ES-I3 (cell line): ENCODE data around the gene KRT31.
"Not testable (repeated sequence)": the region's sequence is repeated elsewhere in the genome, so short reads cannot be mapped to it uniquely, and the experiment has no call there.

ENCODE experiments used
- H3K36me3 ChIP-seq: 2 replicates; pipeline ENCODE4 v1.6.1; 2013; ENCODE audit warnings: mild to moderate bottlenecking, low read length, control low read depth, moderate library complexity; ENCODE audit not compliant: insufficient read depth
- H3K4me1 ChIP-seq: 2 replicates; pipeline ENCODE4 v1.6.1; 2013; ENCODE audit warnings: mild to moderate bottlenecking, control low read depth, low read length; ENCODE audit not compliant: insufficient read depth
- H3K9ac ChIP-seq: 2 replicates; pipeline ENCODE4 v1.6.1; 2013; ENCODE audit warnings: low read depth, mild to moderate bottlenecking, low read length, moderate library complexity
- H3K9me3 ChIP-seq: 2 replicates; pipeline ENCODE4 v1.6.1; 2013; ENCODE audit warnings: mild to moderate bottlenecking, low read length, moderate library complexity; ENCODE audit not compliant: control insufficient read depth, insufficient read depth

The KRT31 gene

DNA sequence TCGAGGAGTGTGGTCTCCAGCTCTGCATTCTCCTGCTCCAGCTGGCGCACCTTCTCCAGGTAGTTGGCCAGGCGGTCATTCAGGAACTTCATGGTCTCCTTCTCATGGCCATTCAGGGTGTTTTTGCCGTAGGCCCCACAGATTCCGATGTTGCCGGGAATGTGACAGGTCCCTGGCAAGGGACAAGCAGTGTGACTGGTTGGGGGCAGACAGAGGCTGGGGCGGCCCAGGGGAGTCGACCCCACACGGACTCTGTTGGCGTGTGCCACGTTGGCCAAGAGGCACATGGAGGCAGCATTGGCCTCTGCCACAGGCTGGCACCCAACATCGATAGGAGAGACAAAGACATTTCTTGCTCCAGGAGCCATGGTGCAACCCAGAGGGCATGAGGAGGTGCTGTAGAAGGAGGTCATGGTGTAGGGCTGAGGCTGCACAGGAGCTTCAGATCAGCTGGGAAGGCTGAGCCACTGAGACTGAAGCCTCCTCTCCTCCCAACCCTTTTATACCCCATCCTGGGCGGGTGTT lies 26.8 kb upstream of the KRT31 start, which contains the start of gene KRT37:
KRT37 (minus strand) TSS at position 475 of the 525 bp plus-strand sequence; CDS start at position 413, 62 bp downstream.
- Histone ChIP-seq H3K36me3 (no peaks in the 10 kb centered on the region), H3K9me3 (no peaks in the 10 kb centered on the region), H3K9ac (no peak within 1 kb of the TSS), H3K4me1 (no peaks in the 10 kb centered on the region)

DNA sequence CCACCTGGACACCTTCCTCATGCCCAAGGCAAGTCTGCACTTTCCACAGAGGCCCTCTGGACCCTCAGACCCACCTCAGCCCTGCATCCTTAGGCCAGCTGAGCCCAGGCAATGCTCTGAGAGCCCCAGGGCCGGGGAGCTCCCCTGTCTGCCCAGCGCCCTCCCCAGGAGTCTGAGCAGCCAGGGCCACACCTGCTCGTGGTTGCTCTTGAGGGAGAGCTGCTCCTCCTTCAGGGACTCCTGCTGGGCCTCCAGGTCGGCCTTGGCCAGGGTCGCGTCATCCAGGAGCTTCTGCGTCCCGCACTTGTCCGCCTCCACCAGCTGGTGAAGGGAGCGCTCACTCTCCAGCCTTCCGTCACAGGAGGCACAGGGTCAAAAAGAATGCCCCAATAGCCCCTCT lies 25.2 kb upstream of the KRT31 start:
- not testable (repeated sequence) for H3K9me3 ChIP-seq, H3K36me3 ChIP-seq, H3K4me1 ChIP-seq, H3K9ac ChIP-seq

DNA sequence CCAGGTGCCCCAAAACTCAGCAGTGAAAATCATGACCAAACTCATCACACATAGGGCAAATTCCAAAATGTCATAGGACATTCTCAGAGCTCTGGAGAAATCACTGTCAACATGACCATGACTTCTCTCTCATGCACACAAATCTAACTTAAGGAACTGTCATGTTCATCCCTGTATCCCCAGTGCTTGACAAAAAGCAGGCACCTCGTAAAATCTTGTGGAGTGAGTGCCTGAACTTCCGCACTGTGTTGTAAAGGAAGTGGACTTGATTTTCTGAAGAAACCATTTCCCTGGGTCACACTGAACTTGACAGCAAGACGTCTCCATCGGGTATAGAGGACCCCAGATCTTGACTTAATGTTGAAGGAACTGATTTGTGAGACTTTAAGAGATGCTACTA lies 24.2 kb upstream of the KRT31 start:
- Histone ChIP-seq H3K36me3 (no peaks in the 10 kb centered on the region), H3K9me3 (no peaks in the 10 kb centered on the region), H3K9ac (no peak overlapping the region), H3K4me1 (no peaks in the 10 kb centered on the region)

GRCh38 chr17:41421116-41421515 lies 23.7 kb upstream of the KRT31 start:
- Histone ChIP-seq H3K36me3 (no peaks in the 10 kb centered on the region), H3K9ac (no peak overlapping the region), H3K4me1 (no peaks in the 10 kb centered on the region), H3K9me3 (no peaks in the 10 kb centered on the region)

DNA sequence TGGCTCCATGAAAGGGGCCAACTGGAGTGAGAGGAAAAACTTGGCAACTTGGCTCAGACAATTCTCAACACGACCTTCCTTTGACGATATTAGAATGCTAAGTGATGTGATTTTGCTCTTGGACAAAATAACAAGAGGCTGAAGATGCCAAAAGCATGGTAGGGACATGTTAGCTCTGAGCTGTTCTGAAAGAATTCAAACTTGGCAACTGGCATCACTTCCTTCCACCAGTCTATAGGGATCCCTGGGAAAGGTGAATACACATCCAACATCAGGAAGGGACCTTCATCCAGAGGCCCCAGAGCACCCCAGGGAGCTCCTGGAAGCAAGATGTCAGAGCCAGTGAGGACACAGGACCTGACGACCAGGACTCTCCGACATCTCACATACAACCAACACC lies 22.7 kb upstream of the KRT31 start:
- H3K4me1 ChIP-seq: no peaks in the 10 kb centered on the region

DNA sequence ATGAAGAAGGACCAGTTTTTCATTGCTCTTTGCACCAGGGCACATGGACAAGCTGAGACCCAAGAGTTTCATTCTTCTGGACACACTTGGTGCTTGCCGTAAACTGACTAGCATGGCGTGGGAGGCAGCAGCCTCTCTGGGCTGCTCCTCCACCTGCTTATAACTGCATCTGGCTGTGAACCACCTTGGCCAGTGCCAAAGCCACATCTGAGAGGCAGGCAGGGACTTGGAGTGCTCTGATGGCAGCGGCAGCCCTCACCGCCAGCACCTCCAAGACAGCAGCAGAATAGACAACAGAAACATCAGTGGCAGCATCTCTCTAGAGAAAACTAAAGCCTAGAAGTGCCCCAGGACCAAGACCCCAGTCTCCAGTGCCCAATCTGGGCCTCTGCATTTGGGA lies 22.3 kb upstream of the KRT31 start:
- Histone ChIP-seq H3K9ac (no peak overlapping the region), H3K36me3 (no peaks in the 10 kb centered on the region), H3K4me1 (no peaks in the 10 kb centered on the region), H3K9me3 (no peaks in the 10 kb centered on the region)

More for the DNA sequence above, 22.7 kb upstream of the KRT31 start:
- no peak overlapping the region for H3K9ac ChIP-seq
- no peaks in the 10 kb centered on the region for H3K9me3 ChIP-seq
- no peaks in the 10 kb centered on the region for H3K36me3 ChIP-seq

- Histone ChIP-seq H3K4me1 (peaks cover 5% of the 10 kb centered on the region), H3K36me3 (no peaks in the 10 kb centered on the region), H3K9ac (no peak overlapping the region), H3K9me3 (no peaks in the 10 kb centered on the region)
Measured at GRCh38 chr17:41418116-41418860, 20.9 kb upstream of the KRT31 start.

- Histone ChIP-seq H3K36me3 (no peaks in the 10 kb centered on the region), H3K9ac (no peak overlapping the region), H3K4me1 (peaks cover 10% of the 10 kb centered on the region), H3K9me3 (no peaks in the 10 kb centered on the region)
Measured at GRCh38 chr17:41417576-41418015, 20.2 kb upstream of the KRT31 start.

DNA sequence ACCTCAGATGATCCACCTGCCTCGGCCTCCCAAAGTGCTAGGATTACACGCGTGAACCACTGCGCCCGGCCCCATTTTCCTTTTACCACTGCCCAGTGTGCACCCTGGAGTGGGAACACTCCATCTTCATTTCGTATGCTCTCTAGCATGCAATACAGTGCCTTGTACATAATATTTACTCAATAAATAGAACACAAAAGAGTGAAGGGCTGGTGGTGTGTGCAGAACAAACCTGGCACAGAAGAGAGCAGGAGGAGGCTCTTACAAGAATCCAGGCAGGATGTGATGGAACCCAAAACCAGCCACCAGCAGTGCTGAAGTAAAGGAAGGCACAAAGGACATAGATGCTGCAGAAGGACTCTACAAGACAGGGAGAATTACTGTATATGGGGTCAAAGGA lies 19.7 kb upstream of the KRT31 start:
- H3K9me3 ChIP-seq: no peaks in the 10 kb centered on the region
- H3K4me1 ChIP-seq: peaks cover 10% of the 10 kb centered on the region
- H3K9ac ChIP-seq: no peak overlapping the region
- H3K36me3 ChIP-seq: no peaks in the 10 kb centered on the region

GRCh38 chr17:41416479-41416878 lies 19.1 kb upstream of the KRT31 start:
- H3K4me1 ChIP-seq: peaks cover 10% of the 10 kb centered on the region
- no peak overlapping the region for H3K9ac ChIP-seq
- no peaks in the 10 kb centered on the region for H3K36me3 ChIP-seq
- no peaks in the 10 kb centered on the region for H3K9me3 ChIP-seq

DNA sequence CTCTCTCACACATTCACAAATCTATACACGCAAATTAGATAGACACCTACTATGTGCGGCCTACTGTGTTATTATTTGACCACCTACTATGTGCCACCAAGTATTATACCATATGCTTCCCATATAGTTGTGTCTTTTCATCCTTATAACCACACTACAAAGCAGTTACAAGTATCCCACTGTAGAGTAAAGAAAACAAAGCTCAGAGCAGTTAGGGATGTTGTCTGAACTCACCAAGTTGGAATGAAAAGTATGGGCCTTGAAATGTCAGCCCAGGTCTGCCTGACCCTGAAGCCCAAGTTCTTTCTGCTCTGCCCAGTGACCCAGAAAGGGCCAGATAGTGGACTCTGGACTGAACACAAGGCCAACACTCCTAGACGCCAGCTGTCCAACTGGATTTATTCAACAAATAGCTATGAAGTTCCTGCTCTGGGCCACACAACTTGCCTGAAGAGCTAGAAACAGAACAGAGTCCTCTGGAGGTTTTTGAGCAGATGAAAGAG lies 18.5 kb upstream of the KRT31 start:
- Histone ChIP-seq H3K4me1 (peaks cover 10% of the 10 kb centered on the region), H3K9ac (no peak overlapping the region), H3K36me3 (no peaks in the 10 kb centered on the region), H3K9me3 (no peaks in the 10 kb centered on the region)

DNA sequence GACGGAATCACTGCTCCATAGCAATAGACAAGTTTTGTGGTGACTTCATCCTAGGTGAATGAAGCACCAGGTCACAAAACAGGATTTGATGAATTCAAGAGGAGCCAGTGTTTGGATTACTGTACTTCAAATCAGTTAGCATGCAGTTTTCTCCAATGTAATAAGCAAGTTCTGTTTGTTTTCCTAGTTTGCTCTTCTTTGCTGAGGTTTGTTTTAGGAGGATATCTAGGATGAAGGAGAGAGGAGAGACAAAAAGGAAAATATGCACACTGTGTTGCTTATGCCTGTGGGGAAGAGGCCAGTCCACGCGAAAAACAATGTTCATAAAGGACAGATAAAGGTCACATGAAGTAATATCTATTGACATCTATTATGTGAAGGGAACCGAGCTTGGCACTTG lies 18.0 kb upstream of the KRT31 start:
- Histone ChIP-seq H3K36me3 (no peaks in the 10 kb centered on the region), H3K9ac (no peak overlapping the region), H3K4me1 (peaks cover 10% of the 10 kb centered on the region), H3K9me3 (no peaks in the 10 kb centered on the region)

DNA sequence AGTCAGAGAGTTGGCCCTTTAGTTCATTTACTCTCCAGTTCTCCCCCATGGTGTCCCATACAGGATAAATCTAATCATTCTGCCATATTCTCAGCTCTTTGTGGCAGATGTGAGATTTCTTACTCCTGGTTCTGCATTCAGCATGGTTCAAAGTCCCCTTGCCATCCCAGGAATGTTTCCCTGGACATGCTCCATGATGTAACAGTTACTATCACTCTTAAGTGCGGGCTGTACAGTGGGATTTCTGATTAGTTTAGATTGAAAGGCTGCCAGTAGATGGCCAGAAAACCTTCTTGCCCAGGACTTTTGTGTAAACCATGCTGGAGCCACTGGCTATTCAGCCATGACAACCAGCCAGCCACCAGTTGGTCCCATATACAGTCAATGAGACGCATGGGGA lies 16.6 kb upstream of the KRT31 start:
- no peaks in the 10 kb centered on the region for H3K9me3 ChIP-seq
- H3K4me1 ChIP-seq: peaks cover 10% of the 10 kb centered on the region
- H3K36me3 ChIP-seq: no peaks in the 10 kb centered on the region
- H3K9ac ChIP-seq: no peak overlapping the region

GRCh38 chr17:41413353-41413957 lies 16.0 kb upstream of the KRT31 start:
- no peak overlapping the region for H3K9ac ChIP-seq
- H3K36me3 ChIP-seq: no peaks in the 10 kb centered on the region
- peaks cover 10% of the 10 kb centered on the region for H3K4me1 ChIP-seq
- H3K9me3 ChIP-seq: no peaks in the 10 kb centered on the region
